K562 (cell line): ENCODE measurements around the gene TGFBR1. TPM values are rescaled to one million over a fixed set of nuclear protein-coding genes. Genes with fewer than 3 reads are reported as not detected.

ENCODE experiments used
- IRF9 ChIP-seq: fragments of 450-650 bp; IDR thresholded peaks from 2 replicates; pipeline ENCODE4 v1.6.1; 2016; ENCODE audit warnings: missing biosample characterization, missing genetic modification characterization
- KDM5B ChIP-seq: fragments of 200-600 bp; sonication (generic); IDR thresholded peaks from 2 replicates; pipeline ENCODE4 v1.6.1; 2012; ENCODE audit warnings: low read depth, mild to moderate bottlenecking, moderate library complexity, low read length, control low read depth, inconsistent platforms; ENCODE audit not compliant: insufficient replicate concordance
- TCFL5 ChIP-seq: fragments of 250-450 bp; sonication (Bioruptor Pico); conservative IDR thresholded peaks from 2 replicates; pipeline ENCODE4 v1.6.1; 2021; ENCODE audit warnings: mild to moderate bottlenecking, moderate library complexity, matching md5 sums
- ZNF639 ChIP-seq, 2 experiments: fragments of 200-800 bp in 1 of 2; sonication (Bioruptor generic) in 1 of 2; sonication (generic) in 1 of 2; formaldehyde crosslinking in 1 of 2; IDR thresholded peaks in 1 of 2; conservative IDR thresholded peaks in 1 of 2; 2 replicates each; pipeline versions ENCODE4 v1.5.0 to v1.6.1; 2016 to 2020; ENCODE audit warnings: missing compliant biosample characterization in 1 of 2, missing genetic modification characterization in 1 of 2, missing genetic modification reagents in 1 of 2
- polyA plus RNA-seq, 8 experiments: library from polyadenylated mRNA; depleted of rRNA in 4 of 8; stranded (reverse) in 5 of 8; unstranded in 3 of 8; fragments of >200 nt; fragmentation: Nextera tagmentation in 2 of 8; fragmentation: Illumina TruSeq in 1 of 8; extraction: Ambion mirVana in 2 of 8; extraction: Trizol in 1 of 8; gene quantifications; 2 replicates each; pipeline versions ENCODE4 v1.2.1 to v1.2.3, GENCODE V29; 2011 to 2014; ENCODE audit warnings: inconsistent platforms in 1 of 8, missing spikeins in 1 of 8
- total RNA-seq, 7 experiments: library from RNA; depleted of rRNA in 6 of 7; stranded (reverse); fragments of >200 nt in 6 of 7; fragmentation: Illumina TruSeq in 2 of 7; extraction: Trizol in 2 of 7; gene quantifications; 2 replicates each; pipeline versions ENCODE4 v1.2.1 to v1.2.3, GENCODE V29; 2011 to 2021; ENCODE audit warnings: low replicate concordance in 1 of 7
- TF ChIP-seq, protein P1 (sequence below): IDR thresholded peaks from 2 replicates; pipeline ENCODE4 v1.6.1; 2016; ENCODE audit warnings: missing genetic modification characterization, missing compliant biosample characterization
- TF ChIP-seq, protein P2 (sequence below): fragments of 200-600 bp; sonication (generic); IDR thresholded peaks from one replicate; pipeline ENCODE4 v1.6.1; 2012; ENCODE audit warnings: mild to moderate bottlenecking, low read depth, low read length, inconsistent platforms

The TGFBR1 gene
- total and polyA plus RNA-seq, 9 of the 15 experiments (the other 6 are each of a cell fraction or from before 2014, with no cell fraction given) = 15.5 to 62.4 (median 42.7) TPM

- TF ChIP-seq KDM5B (no peak), TCFL5 (no peak), ZNF639 (CRISPR knock-in tag; conservative IDR thresholded peaks at IDR 0.05 in 1 of 2, IDR thresholded peaks at IDR 0.05 in 1 of 2) (no peak; a peak in 1 of 4 replicates), IRF9 (no peak)
- TF ChIP-seq, protein P1, sequence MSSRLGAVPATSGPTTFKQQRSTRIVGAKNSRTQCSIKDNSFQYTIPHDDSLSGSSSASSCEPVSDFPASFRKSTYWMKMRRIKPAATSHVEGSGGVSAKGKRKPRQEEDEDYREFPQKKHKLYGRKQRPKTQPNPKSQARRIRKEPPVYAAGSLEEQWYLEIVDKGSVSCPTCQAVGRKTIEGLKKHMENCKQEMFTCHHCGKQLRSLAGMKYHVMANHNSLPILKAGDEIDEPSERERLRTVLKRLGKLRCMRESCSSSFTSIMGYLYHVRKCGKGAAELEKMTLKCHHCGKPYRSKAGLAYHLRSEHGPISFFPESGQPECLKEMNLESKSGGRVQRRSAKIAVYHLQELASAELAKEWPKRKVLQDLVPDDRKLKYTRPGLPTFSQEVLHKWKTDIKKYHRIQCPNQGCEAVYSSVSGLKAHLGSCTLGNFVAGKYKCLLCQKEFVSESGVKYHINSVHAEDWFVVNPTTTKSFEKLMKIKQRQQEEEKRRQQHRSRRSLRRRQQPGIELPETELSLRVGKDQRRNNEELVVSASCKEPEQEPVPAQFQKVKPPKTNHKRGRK = no peak
- TF ChIP-seq, protein P2, sequence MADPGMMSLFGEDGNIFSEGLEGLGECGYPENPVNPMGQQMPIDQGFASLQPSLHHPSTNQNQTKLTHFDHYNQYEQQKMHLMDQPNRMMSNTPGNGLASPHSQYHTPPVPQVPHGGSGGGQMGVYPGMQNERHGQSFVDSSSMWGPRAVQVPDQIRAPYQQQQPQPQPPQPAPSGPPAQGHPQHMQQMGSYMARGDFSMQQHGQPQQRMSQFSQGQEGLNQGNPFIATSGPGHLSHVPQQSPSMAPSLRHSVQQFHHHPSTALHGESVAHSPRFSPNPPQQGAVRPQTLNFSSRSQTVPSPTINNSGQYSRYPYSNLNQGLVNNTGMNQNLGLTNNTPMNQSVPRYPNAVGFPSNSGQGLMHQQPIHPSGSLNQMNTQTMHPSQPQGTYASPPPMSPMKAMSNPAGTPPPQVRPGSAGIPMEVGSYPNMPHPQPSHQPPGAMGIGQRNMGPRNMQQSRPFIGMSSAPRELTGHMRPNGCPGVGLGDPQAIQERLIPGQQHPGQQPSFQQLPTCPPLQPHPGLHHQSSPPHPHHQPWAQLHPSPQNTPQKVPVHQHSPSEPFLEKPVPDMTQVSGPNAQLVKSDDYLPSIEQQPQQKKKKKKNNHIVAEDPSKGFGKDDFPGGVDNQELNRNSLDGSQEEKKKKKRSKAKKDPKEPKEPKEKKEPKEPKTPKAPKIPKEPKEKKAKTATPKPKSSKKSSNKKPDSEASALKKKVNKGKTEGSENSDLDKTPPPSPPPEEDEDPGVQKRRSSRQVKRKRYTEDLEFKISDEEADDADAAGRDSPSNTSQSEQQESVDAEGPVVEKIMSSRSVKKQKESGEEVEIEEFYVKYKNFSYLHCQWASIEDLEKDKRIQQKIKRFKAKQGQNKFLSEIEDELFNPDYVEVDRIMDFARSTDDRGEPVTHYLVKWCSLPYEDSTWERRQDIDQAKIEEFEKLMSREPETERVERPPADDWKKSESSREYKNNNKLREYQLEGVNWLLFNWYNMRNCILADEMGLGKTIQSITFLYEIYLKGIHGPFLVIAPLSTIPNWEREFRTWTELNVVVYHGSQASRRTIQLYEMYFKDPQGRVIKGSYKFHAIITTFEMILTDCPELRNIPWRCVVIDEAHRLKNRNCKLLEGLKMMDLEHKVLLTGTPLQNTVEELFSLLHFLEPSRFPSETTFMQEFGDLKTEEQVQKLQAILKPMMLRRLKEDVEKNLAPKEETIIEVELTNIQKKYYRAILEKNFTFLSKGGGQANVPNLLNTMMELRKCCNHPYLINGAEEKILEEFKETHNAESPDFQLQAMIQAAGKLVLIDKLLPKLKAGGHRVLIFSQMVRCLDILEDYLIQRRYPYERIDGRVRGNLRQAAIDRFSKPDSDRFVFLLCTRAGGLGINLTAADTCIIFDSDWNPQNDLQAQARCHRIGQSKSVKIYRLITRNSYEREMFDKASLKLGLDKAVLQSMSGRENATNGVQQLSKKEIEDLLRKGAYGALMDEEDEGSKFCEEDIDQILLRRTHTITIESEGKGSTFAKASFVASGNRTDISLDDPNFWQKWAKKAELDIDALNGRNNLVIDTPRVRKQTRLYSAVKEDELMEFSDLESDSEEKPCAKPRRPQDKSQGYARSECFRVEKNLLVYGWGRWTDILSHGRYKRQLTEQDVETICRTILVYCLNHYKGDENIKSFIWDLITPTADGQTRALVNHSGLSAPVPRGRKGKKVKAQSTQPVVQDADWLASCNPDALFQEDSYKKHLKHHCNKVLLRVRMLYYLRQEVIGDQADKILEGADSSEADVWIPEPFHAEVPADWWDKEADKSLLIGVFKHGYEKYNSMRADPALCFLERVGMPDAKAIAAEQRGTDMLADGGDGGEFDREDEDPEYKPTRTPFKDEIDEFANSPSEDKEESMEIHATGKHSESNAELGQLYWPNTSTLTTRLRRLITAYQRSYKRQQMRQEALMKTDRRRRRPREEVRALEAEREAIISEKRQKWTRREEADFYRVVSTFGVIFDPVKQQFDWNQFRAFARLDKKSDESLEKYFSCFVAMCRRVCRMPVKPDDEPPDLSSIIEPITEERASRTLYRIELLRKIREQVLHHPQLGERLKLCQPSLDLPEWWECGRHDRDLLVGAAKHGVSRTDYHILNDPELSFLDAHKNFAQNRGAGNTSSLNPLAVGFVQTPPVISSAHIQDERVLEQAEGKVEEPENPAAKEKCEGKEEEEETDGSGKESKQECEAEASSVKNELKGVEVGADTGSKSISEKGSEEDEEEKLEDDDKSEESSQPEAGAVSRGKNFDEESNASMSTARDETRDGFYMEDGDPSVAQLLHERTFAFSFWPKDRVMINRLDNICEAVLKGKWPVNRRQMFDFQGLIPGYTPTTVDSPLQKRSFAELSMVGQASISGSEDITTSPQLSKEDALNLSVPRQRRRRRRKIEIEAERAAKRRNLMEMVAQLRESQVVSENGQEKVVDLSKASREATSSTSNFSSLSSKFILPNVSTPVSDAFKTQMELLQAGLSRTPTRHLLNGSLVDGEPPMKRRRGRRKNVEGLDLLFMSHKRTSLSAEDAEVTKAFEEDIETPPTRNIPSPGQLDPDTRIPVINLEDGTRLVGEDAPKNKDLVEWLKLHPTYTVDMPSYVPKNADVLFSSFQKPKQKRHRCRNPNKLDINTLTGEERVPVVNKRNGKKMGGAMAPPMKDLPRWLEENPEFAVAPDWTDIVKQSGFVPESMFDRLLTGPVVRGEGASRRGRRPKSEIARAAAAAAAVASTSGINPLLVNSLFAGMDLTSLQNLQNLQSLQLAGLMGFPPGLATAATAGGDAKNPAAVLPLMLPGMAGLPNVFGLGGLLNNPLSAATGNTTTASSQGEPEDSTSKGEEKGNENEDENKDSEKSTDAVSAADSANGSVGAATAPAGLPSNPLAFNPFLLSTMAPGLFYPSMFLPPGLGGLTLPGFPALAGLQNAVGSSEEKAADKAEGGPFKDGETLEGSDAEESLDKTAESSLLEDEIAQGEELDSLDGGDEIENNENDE = no peak
Measured at GRCh38 chr9:99057665-99058625, 47.0 kb upstream of the TGFBR1 start (continued).
